Omental fat pad (tissue), 4 donors: ENCODE results near the gene PCDHA12. TPM values are rescaled to one million over a fixed set of nuclear protein-coding genes. Genes with fewer than 3 reads are reported as not detected.
A peak's percentile ranks its signal among the peaks of the same experiment; 100 is the strongest.
"Not testable (repeated sequence)": the region's sequence is repeated elsewhere in the genome, so short reads cannot be mapped to it uniquely, and the experiment has no call there.

ENCODE experiments used
- ATAC-seq: fragments of 150-250 bp; one replicate; pipeline ENCODE4 v1.9.1; 2016; ENCODE audit warnings: mild to moderate bottlenecking, moderate library complexity; ENCODE audit not compliant: low FRiP score
- DNase-seq: peaks from one replicate; pipeline ENCODE4 v3.0.0-alpha.2; 2019; ENCODE audit warnings: low spot score
- CTCF ChIP-seq, 3 donors: fragments of 450-650 bp; IDR thresholded peaks; one replicate each; pipeline ENCODE4 v1.5.1; 2016 to 2017; ENCODE audit warnings: antibody characterized with exemption in 3 of 3, mild to moderate bottlenecking in 3 of 3, moderate library complexity in 2 of 3
- total RNA-seq, 4 donors: library from RNA; depleted of rRNA; stranded (reverse); fragments of >200 nt; gene quantifications; one replicate each; pipeline ENCODE4 v1.1.0, GENCODE V29; 2016

Gene PCDHA12
- total RNA-seq, 4 donors from 2014 or later: 0.69 to 4.9 (median 1.1) TPM

GRCh38 chr5:140835622-140836510 lies 39.2 kb upstream of the PCDHA12 start:
- no peak for ATAC-seq
- no peak for DNase-seq
- TF ChIP-seq CTCF (IDR thresholded peaks at IDR 0.05): no peak

DNA sequence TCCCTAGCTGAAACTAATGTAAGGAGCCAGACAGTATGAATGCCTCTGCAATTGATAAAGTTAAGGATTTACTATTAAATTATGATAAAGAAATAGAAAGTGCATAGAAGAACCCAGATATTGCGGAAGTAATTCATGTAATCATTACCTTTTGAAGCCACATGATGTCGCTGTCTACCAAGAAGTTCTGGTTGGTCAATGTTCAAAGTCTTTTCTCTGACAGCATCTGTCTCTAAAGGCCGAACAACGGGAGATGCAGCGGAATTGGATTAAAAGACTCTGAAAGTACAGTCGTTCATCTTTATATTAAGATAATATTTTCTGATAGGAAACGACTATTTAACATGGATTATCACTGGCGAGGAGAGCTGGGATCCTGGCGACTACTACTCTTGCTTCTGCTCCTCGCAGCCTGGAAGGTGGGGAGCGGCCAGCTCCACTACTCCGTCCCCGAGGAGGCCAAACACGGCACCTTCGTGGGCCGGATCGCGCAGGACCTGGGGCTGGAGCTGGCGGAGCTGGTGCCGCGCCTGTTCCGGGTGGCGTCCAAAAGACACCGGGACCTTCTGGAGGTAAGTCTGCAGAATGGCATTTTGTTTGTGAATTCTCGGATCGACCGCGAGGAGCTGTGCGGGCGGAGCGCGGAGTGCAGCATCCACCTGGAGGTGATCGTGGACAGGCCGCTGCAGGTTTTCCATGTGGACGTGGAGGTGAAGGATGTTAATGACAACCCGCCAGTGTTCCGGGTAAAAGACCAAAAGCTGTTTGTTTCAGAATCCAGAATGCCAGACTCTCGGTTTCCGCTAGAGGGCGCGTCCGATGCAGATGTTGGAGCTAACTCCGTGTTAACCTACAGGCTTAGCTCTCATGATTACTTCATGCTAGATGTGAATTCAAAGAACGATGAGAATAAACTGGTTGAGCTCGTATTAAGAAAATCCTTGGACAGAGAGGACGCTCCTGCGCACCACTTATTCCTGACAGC lies 33.8 kb upstream of the PCDHA12 start, which contains the start of gene PCDHA8:
PCDHA8 (plus strand) TSS at position 210 of the 985 bp plus-strand sequence; CDS start at position 345, 135 bp downstream.
- DNase-seq (no peak), ATAC-seq (no peak)
- no peak for TF ChIP-seq CTCF (IDR thresholded peaks at IDR 0.05)

GRCh38 chr5:140842798-140843733 lies 32.0 kb upstream of the PCDHA12 start:
- ATAC-seq (no peak), DNase-seq (no peak)
- TF ChIP-seq CTCF (IDR thresholded peaks at IDR 0.05): no peak

DNA sequence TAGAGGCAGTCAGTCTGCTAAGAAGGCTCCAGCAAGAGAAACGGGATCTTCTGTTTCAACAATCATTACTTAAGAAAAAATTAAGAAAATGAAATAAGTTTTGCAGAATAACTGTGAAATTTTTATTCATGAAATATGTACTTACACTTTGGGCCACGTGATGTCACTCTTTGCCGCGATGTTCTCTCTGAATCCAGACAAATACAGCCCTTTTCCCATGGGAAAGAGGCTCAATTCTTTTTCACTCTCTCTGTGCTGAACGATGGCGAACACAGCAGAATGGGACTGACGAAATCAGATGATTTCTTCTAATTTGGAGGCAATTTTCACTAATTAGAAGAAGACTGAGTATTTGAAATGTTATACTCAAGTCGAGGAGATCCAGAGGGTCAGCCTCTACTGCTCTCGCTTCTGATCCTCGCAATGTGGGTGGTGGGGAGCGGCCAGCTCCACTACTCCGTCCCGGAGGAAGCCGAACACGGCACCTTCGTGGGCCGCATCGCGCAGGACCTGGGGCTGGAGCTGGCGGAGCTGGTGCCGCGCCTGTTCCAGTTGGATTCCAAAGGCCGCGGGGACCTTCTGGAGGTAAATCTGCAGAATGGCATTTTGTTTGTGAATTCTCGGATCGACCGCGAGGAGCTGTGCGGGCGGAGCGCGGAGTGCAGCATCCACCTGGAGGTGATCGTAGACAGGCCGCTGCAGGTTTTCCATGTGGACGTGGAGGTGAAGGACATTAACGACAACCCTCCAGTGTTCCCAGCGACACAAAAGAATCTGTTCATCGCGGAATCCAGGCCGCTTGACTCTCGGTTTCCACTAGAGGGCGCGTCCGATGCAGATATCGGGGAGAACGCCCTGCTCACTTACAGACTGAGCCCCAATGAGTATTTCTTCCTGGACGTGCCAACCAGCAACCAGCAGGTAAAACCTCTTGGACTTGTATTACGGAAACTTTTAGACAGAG lies 26.7 kb upstream of the PCDHA12 start, which contains the start of gene PCDHA9:
PCDHA9 (plus strand) TSS at position 244 of the 964 bp plus-strand sequence; CDS start at position 358, 114 bp downstream.
- not testable (repeated sequence) for DNase-seq

GRCh38 chr5:140849831-140850634 lies 25.1 kb upstream of the PCDHA12 start:
- ATAC-seq: peak; percentile 19
- DNase-seq: not testable (repeated sequence)

More for the DNA sequence above, 26.7 kb upstream of the PCDHA12 start, which contains the start of gene PCDHA9:
- ATAC-seq: not testable (repeated sequence)

GRCh38 chr5:140855772-140856674 lies 19.1 kb upstream of the PCDHA12 start, which contains the start of gene PCDHA10:
Gene PCDHA10, plus strand, starts transcription at chr5:140855897. Its CDS starts 152 bp downstream, at chr5:140856049.
- ATAC-seq: no peak

More at GRCh38 chr5:140855772-140856674, 19.1 kb upstream of the PCDHA12 start, which contains the start of gene PCDHA10:
- TF ChIP-seq CTCF (IDR thresholded peaks at IDR 0.05): no peak
- DNase-seq: no peak
